GM19193 (cell line): ENCODE measurements around the gene CHCHD5.

Source experiments
- POLR2A ChIP-seq: IDR thresholded peaks from 4 replicates; pipeline ENCODE4 v1.6.1; 2011; ENCODE audit not compliant: insufficient read depth, insufficient read length; ENCODE audit errors: extremely low read depth

The CHCHD5 gene

GRCh38 chr2:112636605-112637288 lies 52.3 kb downstream of the CHCHD5 start:
- no peak for TF ChIP-seq POLR2A

DNA sequence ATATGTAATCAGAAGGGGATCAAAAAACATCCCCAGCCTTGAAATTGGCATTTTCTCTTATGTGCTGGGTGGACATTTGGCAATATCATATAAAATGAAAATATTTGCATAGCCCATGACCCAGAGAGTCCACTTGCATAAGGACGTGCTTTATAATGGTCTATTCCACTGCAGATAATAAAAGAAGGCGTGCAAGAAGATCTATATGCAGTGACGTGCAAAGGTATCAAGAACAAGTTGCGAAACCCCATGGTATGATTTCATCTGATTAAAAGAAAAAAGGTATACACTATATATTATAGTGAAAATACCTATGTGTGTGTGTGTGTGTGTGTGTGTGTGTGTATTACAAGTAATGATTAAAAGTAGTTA lies 52.9 kb downstream of the CHCHD5 start:
- TF ChIP-seq POLR2A = no peak
